ENCODE results near the gene GPR68. TPM values are rescaled to one million over a fixed set of nuclear protein-coding genes. Genes with fewer than 3 reads are reported as not detected.

GPR68 gene
- total RNA-seq, 2 experiments from 2014 or later, result 0.13 to 0.84 TPM

DNA sequence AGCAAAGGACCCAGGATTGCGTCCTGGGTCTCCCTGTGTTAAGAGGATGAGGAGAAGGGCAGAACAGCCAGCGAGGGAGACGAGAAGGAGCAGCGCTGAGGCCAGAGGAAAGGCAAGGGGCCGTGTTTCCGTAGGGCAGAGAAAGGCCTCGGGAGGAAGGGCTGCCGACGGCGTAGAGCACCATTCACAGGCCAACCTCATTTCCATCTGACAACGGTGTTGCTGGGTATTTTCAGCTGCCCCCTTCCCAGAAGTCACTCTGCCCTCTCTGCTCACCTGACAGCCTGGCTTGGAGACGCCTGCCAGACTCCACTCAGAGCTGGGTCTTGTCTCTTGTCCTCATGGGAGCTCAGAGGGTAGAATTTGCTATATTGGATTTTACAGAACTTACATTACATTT, 51.4 kb downstream of the GPR68 start:
- POLR2A ChIA-PET, result interaction anchor here (0.5 to 0.7 kb wide), 4 partner anchors 11 to 280 kb away, joined by 3 to 7 read pairs (median 4); no protein-coding TSS in a partner anchor
- CTCF ChIA-PET (ENCODE audit: unreplicated experiment), result interaction anchor here (1.2 kb wide), 1 partner anchor 15 kb away, joined by 3 read pairs; no protein-coding TSS in a partner anchor
- Histone ChIP-seq H3K27ac (ENCODE audit: low read depth, low read length, poor library complexity, severe bottlenecking) (no peak overlapping the region), H4K20me1 (ENCODE audit: insufficient read depth, low read length) (no peaks in the 10 kb centered on the region), H3K4me1 (ENCODE audit: insufficient read depth, low read length, poor library complexity, severe bottlenecking) (no peaks in the 10 kb centered on the region), H2AFZ (ENCODE audit: low read length) (no peak overlapping the region), H3K36me3 (ENCODE audit: insufficient read depth, low read length) (peaks cover 47% of the 10 kb centered on the region), H3K4me2 (ENCODE audit: low read length) (no peak overlapping the region), H3K4me3 (ENCODE audit: low read depth, low read length, poor library complexity, severe bottlenecking) (no peak overlapping the region), H3K9me3 (ENCODE audit: low read length) (no peaks in the 10 kb centered on the region), H3K79me2 (ENCODE audit: insufficient read depth, low read depth, low read length) (no peaks in the 10 kb centered on the region), H3K9me2 (ENCODE audit: insufficient read depth, low read length) (no peaks in the 10 kb centered on the region)
- no peak for TF ChIP-seq EZH2phosphoT487 (IDR thresholded peaks at IDR 0.05; ENCODE audit: borderline replicate concordance, low read depth, low read length)
- BruUV-seq (replicated peaks), result no TSS peak
- DNase-seq (ENCODE audit: low spot score), result no peak
- intact Hi-C loops (cut with micrococcal nuclease; ENCODE audit: unreplicated experiment), result no loop called here

DNA sequence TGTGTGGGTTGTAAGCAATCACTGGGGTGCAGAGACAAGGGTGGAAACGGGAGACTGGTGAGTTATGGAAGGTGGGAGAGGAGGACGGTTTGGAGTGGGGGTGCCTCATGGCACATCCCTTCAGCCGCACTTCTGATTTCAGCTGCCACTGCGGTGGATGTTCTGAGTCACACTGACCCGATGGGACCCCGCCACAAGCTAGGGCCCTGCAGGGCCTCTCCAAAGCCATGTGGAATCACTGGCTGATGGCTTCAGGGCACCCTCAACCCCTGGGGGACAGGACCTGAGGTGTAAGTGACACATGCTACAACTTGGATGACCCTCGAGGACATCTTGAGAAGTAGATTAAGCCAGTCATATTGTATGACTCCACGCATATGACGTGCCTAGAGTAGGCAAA, 53.7 kb downstream of the GPR68 start:
- Histone ChIP-seq H3K4me2 (ENCODE audit: low read length) (no peak overlapping the region), H3K4me3 (ENCODE audit: low read depth, low read length, poor library complexity, severe bottlenecking) (no peak overlapping the region), H4K20me1 (ENCODE audit: insufficient read depth, low read length) (no peaks in the 10 kb centered on the region), H2AFZ (ENCODE audit: low read length) (no peak overlapping the region), H3K9me3 (ENCODE audit: low read length) (no peaks in the 10 kb centered on the region), H3K36me3 (ENCODE audit: insufficient read depth, low read length) (peaks cover 50% of the 10 kb centered on the region; the same call in 1 of the 2 replicates), H3K9me2 (ENCODE audit: insufficient read depth, low read length) (no peaks in the 10 kb centered on the region), H3K79me2 (ENCODE audit: insufficient read depth, low read depth, low read length) (no peaks in the 10 kb centered on the region), H3K27ac (ENCODE audit: low read depth, low read length, poor library complexity, severe bottlenecking) (no peak overlapping the region), H3K4me1 (ENCODE audit: insufficient read depth, low read length, poor library complexity, severe bottlenecking) (no peaks in the 10 kb centered on the region)
- CTCF ChIA-PET (ENCODE audit: unreplicated experiment), result no interaction called here
- intact Hi-C loops (cut with micrococcal nuclease; ENCODE audit: unreplicated experiment), result no loop called here
- TF ChIP-seq, protein P1, sequence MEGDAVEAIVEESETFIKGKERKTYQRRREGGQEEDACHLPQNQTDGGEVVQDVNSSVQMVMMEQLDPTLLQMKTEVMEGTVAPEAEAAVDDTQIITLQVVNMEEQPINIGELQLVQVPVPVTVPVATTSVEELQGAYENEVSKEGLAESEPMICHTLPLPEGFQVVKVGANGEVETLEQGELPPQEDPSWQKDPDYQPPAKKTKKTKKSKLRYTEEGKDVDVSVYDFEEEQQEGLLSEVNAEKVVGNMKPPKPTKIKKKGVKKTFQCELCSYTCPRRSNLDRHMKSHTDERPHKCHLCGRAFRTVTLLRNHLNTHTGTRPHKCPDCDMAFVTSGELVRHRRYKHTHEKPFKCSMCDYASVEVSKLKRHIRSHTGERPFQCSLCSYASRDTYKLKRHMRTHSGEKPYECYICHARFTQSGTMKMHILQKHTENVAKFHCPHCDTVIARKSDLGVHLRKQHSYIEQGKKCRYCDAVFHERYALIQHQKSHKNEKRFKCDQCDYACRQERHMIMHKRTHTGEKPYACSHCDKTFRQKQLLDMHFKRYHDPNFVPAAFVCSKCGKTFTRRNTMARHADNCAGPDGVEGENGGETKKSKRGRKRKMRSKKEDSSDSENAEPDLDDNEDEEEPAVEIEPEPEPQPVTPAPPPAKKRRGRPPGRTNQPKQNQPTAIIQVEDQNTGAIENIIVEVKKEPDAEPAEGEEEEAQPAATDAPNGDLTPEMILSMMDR (conservative IDR thresholded peaks at IDR 0.05; ENCODE audit: low read length), result no peak
- TF ChIP-seq EZH2phosphoT487 (IDR thresholded peaks at IDR 0.05; ENCODE audit: borderline replicate concordance, low read depth, low read length), result no peak
- POLR2A ChIA-PET, result no interaction called here
- DNase-seq (ENCODE audit: low spot score), result no peak
- no TSS peak for BruUV-seq (replicated peaks)

DNA sequence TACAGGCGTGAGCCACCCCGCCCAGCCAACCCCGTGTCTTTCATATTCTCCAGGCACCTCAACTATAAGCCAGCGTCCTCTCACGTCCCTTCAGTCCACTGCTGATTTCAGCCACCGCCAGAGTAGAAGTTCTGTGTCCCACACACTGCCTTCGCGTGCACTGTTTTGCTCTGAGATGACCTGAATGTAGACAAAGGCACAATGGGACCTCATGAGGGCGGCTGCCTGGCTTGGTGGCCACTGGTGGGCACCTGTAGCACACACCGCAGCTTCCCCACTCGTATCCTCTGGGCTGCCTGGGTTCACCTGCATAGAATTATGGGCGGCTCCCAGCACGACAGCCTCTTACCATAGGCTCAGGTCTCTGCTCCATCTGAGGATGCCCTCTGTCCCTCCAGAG, 57.2 kb downstream of the GPR68 start:
- H3K79me2 ChIP-seq (ENCODE audit: insufficient read depth, low read depth, low read length), result no peaks in the 10 kb centered on the region
- DNase-seq (ENCODE audit: low spot score), result no peak
- H2AFZ ChIP-seq (ENCODE audit: low read length), result no peak overlapping the region
- ChIA-PET POLR2A (no interaction called here), CTCF (ENCODE audit: unreplicated experiment) (no interaction called here)
- H3K9me2 ChIP-seq (ENCODE audit: insufficient read depth, low read length), result no peaks in the 10 kb centered on the region
- no peak overlapping the region for H3K4me3 ChIP-seq (ENCODE audit: low read depth, low read length, poor library complexity, severe bottlenecking)
- BruUV-seq (replicated peaks), result no TSS peak
- H3K27ac ChIP-seq (ENCODE audit: low read depth, low read length, poor library complexity, severe bottlenecking), result no peak overlapping the region
- H3K4me2 ChIP-seq (ENCODE audit: low read length), result no peak overlapping the region
- H4K20me1 ChIP-seq (ENCODE audit: insufficient read depth, low read length), result no peaks in the 10 kb centered on the region
- intact Hi-C loops (cut with micrococcal nuclease; ENCODE audit: unreplicated experiment), result no loop called here
- H3K36me3 ChIP-seq (ENCODE audit: insufficient read depth, low read length), result peaks cover 65% of the 10 kb centered on the region
- H3K9me3 ChIP-seq (ENCODE audit: low read length), result no peaks in the 10 kb centered on the region
- H3K4me1 ChIP-seq (ENCODE audit: insufficient read depth, low read length, poor library complexity, severe bottlenecking), result no peaks in the 10 kb centered on the region
- TF ChIP-seq EZH2phosphoT487 (IDR thresholded peaks at IDR 0.05; ENCODE audit: borderline replicate concordance, low read depth, low read length), result no peak
- TF ChIP-seq, protein P1 (conservative IDR thresholded peaks at IDR 0.05; ENCODE audit: low read length), result no peak

Measured in OCI-LY7 (cell line).